22Rv1 (cell line): Measurements from ENCODE around the gene TUBB8.
"Not testable (repeated sequence)": the region's sequence is repeated elsewhere in the genome, so short reads cannot be mapped to it uniquely, and the experiment has no call there.

ENCODE experiments used
- CTCF ChIP-seq: fragments of 450-650 bp; IDR thresholded peaks from 2 replicates; pipeline ENCODE4 v1.5.1; 2017; ENCODE audit warnings: mild to moderate bottlenecking
- ZFX ChIP-seq: fragments of 450-650 bp; IDR thresholded peaks from 2 replicates; pipeline ENCODE4 v1.6.1; 2017; ENCODE audit warnings: antibody characterized with exemption, borderline replicate concordance

GRCh38 chr10:49926-50325 is 830 bp upstream of the TUBB8 start:
- not testable (repeated sequence) for TF ChIP-seq CTCF, ZFX
